RWPE1 (cell line): ENCODE measurements around the gene ERCC5.

ENCODE experiments used
- CTCF ChIA-PET: fragments of 350-600 bp; sonication (Branson Sonifier 250); formaldehyde crosslinking; extraction: SDS; loops from one replicate; lab custom pipeline; 2021; lab: Yijun Ruan, JAX
- POLR2A ChIA-PET: fragments of 400-600 bp; formaldehyde crosslinking; extraction: SDS; loops from one replicate; lab custom pipeline; 2020; ENCODE audit warnings: antibody characterized with exemption; ENCODE audit not compliant: low non-redundant PET; lab: Yijun Ruan, JAX
- DNase-seq: peaks from one replicate; pipeline ENCODE4 v3.0.0; 2012; ENCODE audit warnings: low spot score
- H3K27ac ChIP-seq: fragments of 450-650 bp; 2 replicates; pipeline ENCODE4 v1.5.1; 2017
- CTCF ChIP-seq: fragments of 450-650 bp; conservative IDR thresholded peaks from 2 replicates; pipeline ENCODE4 v1.5.1; 2017; ENCODE audit warnings: low read depth, mild to moderate bottlenecking

The ERCC5 gene

GRCh38 chr13:102845630-102846260 lies at the start of gene ERCC5:
ERCC5 (plus strand) TSS chr13:102846032; CDS start chr13:102846267, 235 bp downstream.
- H3K27ac ChIP-seq, result peak within 1 kb of the TSS; percentile 96
- POLR2A ChIA-PET, result interaction anchor here (0.6 to 0.7 kb wide), 2 partner anchors 9 to 50 kb away, joined by 3 to 9 read pairs; no protein-coding TSS in a partner anchor
- CTCF ChIA-PET, result interaction anchor here (0.6 to 1.3 kb wide), 8 partner anchors 9 to 259 kb away, joined by 3 to 9 read pairs (median 3); no protein-coding TSS in a partner anchor
- TF ChIP-seq CTCF, result no peak
- DNase-seq, result peak; percentile 74

DNA sequence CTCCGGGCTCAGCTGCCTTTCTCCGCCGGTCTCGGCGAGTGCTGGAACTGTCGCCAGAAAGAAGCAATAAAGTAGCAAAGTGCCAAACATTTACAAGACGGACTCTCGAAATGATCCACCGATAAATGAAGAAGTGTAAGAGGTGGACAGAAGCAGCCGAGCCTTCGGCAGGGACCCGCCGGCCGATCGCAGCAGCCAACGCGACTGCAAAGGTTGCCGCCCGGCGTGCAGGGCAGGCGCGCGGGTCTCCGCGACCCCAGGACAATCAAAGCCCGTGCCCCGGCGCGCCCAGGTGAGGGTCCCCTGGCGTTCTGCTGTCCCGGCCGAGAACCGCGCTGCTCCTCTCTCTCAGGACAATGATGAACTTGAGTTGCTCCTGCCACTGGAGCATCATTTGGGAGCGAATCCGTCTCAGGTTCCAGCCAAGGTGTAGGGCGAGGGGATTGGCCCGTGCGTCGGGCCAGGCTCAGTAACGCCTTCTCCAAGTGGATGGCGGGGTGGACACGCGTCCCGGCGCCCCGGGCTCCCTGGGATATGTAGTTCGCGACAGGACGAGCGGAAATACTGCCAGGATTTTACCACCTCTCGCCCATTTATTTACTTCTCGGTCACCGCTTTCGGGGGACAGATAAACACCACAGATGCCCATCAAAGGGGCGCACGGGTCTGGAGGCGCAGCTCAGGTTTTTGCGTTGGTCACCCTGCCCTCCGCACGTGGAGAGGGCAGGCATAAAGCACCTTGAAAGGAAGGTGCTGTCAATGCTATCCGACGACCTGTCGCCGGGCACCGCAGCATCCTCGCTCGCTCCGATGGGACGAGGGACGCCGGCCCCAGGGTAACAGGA lies 47.0 kb upstream of the ERCC5 start, which contains the start of the genes BIVM and POGLUT2:
Gene BIVM (plus strand): TSS at position 539 of the 845 bp plus-strand sequence. CDS start 8,149 bp downstream, outside the sequence.
Gene POGLUT2 (minus strand): TSS at position 396 of the 845 bp plus-strand sequence. CDS start 306 bp downstream, at position 90.
- TF ChIP-seq CTCF, result no peak
- POLR2A ChIA-PET, result no interaction called here
- peak within 1 kb of the TSS; percentile 81 for H3K27ac ChIP-seq
- CTCF ChIA-PET, result interaction anchor here (0.6 to 1.6 kb wide), 3 partner anchors 73 to 216 kb away, joined by 3 to 4 read pairs (median 4); no protein-coding TSS in a partner anchor
- DNase-seq, result peak; percentile 98

- POLR2A ChIA-PET, result no interaction called here
- peak overlapping the region; percentile 81 for H3K27ac ChIP-seq
- CTCF ChIA-PET, result interaction anchor here (0.6 to 2.0 kb wide), 9 partner anchors 9 to 218 kb away, joined by 3 to 9 read pairs (median 4); partner anchors contain the start of gene ERCC5
- no peak for TF ChIP-seq CTCF
- peak; percentile 13 for DNase-seq
Measured at GRCh38 chr13:102799426-102800144, 46.2 kb upstream of the ERCC5 start.

GRCh38 chr13:102800145-102801041 lies 45.4 kb upstream of the ERCC5 start:
- peak overlapping the region; percentile 81 for H3K27ac ChIP-seq
- peak; percentile 79 for DNase-seq
- POLR2A ChIA-PET, result no interaction called here
- peak; percentile 85 for TF ChIP-seq CTCF
- CTCF ChIA-PET, result interaction anchor here (0.6 to 2.0 kb wide), 8 partner anchors 8 to 219 kb away, joined by 3 to 9 read pairs (median 4); partner anchors contain the start of gene ERCC5

GRCh38 chr13:102805680-102806079 lies 40.2 kb upstream of the ERCC5 start:
- H3K27ac ChIP-seq, result no peak overlapping the region
- no peak for TF ChIP-seq CTCF
- no peak for DNase-seq
- ChIA-PET POLR2A (no interaction called here), CTCF (no interaction called here)
